IMR-90 (cell line): ENCODE data around the gene ZNF221. TPM values are rescaled to one million over a fixed set of nuclear protein-coding genes. Genes with fewer than 3 reads are reported as not detected.

Experiments
- ATAC-seq: fragments of 200-7000 bp; cut with Tn5 transposase; 2 replicates; pipeline ENCODE4 v1.9.1; 2020; ENCODE audit warnings: low read depth, mild to moderate bottlenecking, moderate library complexity
- BruUV-seq: library from RNA; stranded (reverse); fragments of 400-500 nt; replicated peaks from 2 replicates; lab custom pipeline; 2021; lab: Mats Ljungman, UMichigan
- CTCF ChIA-PET: fragments of 300-600 bp; formaldehyde crosslinking; extraction: SDS; loops from one replicate; lab custom pipeline; 2021; ENCODE audit warnings: antibody characterized with exemption; lab: Yijun Ruan, JAX
- POLR2A ChIA-PET: fragments of 300-600 bp; sonication (Branson Sonifier 250); formaldehyde crosslinking; loops from one replicate; lab custom pipeline; 2022; ENCODE audit warnings: antibody characterized with exemption; ENCODE audit not compliant: unreplicated experiment; lab: Charles Lee
- DNase-seq: peaks from one replicate; pipeline ENCODE4 v3.0.0; 2013
- H2AFZ ChIP-seq: replicated peaks from 2 replicates; pipeline ENCODE3; 2013; ENCODE audit warnings: low read length, mild to moderate bottlenecking; ENCODE audit not compliant: poor library complexity
- H2AK5ac ChIP-seq: 2 replicates; pipeline ENCODE4 v1.6.1; 2013; ENCODE audit warnings: low read depth, low read length, inconsistent platforms
- H2AK9ac ChIP-seq: replicated peaks from 2 replicates; pipeline ENCODE3; 2013; ENCODE audit warnings: mild to moderate bottlenecking, low read depth, low read length, moderate library complexity; ENCODE audit not compliant: poor library complexity
- H2BK120ac ChIP-seq: 2 replicates; pipeline ENCODE4 v1.6.1; 2013; ENCODE audit warnings: low read depth, low read length, inconsistent platforms
- H2BK15ac ChIP-seq: 3 replicates; pipeline ENCODE4 v1.6.1; 2013; ENCODE audit warnings: low read depth, low read length, inconsistent platforms
- H2BK20ac ChIP-seq: 2 replicates; pipeline ENCODE4 v1.6.1; 2013; ENCODE audit warnings: low read depth, mild to moderate bottlenecking, inconsistent platforms, low read length, moderate library complexity
- H2BK5ac ChIP-seq: 2 replicates; pipeline ENCODE4 v1.6.1; 2013; ENCODE audit warnings: mild to moderate bottlenecking, low read depth, low read length, inconsistent platforms; ENCODE audit not compliant: poor library complexity, severe bottlenecking
- H3K14ac ChIP-seq: replicated peaks from 2 replicates; pipeline ENCODE4 v1.6.1; 2013; ENCODE audit warnings: low read depth, low read length, inconsistent platforms
- H3K18ac ChIP-seq: 2 replicates; pipeline ENCODE4 v1.6.1; 2013; ENCODE audit warnings: low read depth, low read length, control low read depth
- H3K23ac ChIP-seq: 2 replicates; pipeline ENCODE4 v1.6.1; 2013; ENCODE audit warnings: low read depth, low read length, inconsistent platforms
- H3K27ac ChIP-seq: 2 replicates; pipeline ENCODE4 v1.5.1; 2013; ENCODE audit warnings: mild to moderate bottlenecking, control low read depth, low read length; ENCODE audit not compliant: insufficient read depth
- H3K27me3 ChIP-seq: 2 replicates; pipeline ENCODE4 v1.6.1; 2013; ENCODE audit warnings: low read length; ENCODE audit not compliant: control insufficient read depth, insufficient read depth
- H3K36me3 ChIP-seq: 2 replicates; pipeline ENCODE4 v1.6.1; 2013; ENCODE audit warnings: low read length, mixed read lengths; ENCODE audit not compliant: control insufficient read depth, insufficient read depth
- H3K4ac ChIP-seq: 2 replicates; pipeline ENCODE4 v1.6.1; 2013; ENCODE audit warnings: low read depth, low read length, inconsistent platforms
- H3K4me1 ChIP-seq: 2 replicates; pipeline ENCODE4 v1.6.1; 2013; ENCODE audit warnings: low read length, mixed read lengths; ENCODE audit not compliant: control insufficient read depth, insufficient read depth
- H3K4me2 ChIP-seq: 2 replicates; pipeline ENCODE4 v1.6.1; 2013; ENCODE audit warnings: low read depth, mild to moderate bottlenecking, control low read depth, low read length, moderate library complexity
- H3K4me3 ChIP-seq: 2 replicates; pipeline ENCODE4 v1.5.1; 2013; ENCODE audit warnings: low read depth, mild to moderate bottlenecking, control low read depth, low read length, moderate library complexity; ENCODE audit not compliant: insufficient read depth
- H3K56ac ChIP-seq: 2 replicates; pipeline ENCODE4 v1.6.1; 2013; ENCODE audit warnings: low read length, inconsistent platforms; ENCODE audit not compliant: insufficient read depth; ENCODE audit errors: extremely low read depth
- H3K79me1 ChIP-seq, 2 experiments: 2 replicates each; pipeline ENCODE4 v1.6.1; 2013; ENCODE audit warnings: low read length in 2 of 2, inconsistent platforms in 1 of 2, low read depth in 1 of 2
- H3K9ac ChIP-seq: 2 replicates; pipeline ENCODE4 v1.6.1; 2013; ENCODE audit warnings: low read depth, low read length, control low read depth
- H3K9me1 ChIP-seq: 2 replicates; pipeline ENCODE4 v1.6.1; 2013; ENCODE audit warnings: low read length, inconsistent platforms; ENCODE audit not compliant: insufficient read depth
- H3K9me3 ChIP-seq: 2 replicates; pipeline ENCODE4 v1.6.1; 2013; ENCODE audit warnings: low read length; ENCODE audit not compliant: control insufficient read depth, insufficient read depth
- H4K20me1 ChIP-seq: 2 replicates; pipeline ENCODE4 v1.6.1; 2013; ENCODE audit warnings: low read length, inconsistent platforms; ENCODE audit not compliant: insufficient read depth
- H4K5ac ChIP-seq: 2 replicates; pipeline ENCODE4 v1.6.1; 2013; ENCODE audit warnings: mild to moderate bottlenecking, low read depth, low read length, control low read depth
- H4K8ac ChIP-seq, 2 experiments: 2 replicates each; pipeline ENCODE4 v1.6.1; 2013; ENCODE audit warnings: low read depth in 2 of 2, low read length in 2 of 2, control low read depth in 1 of 2, inconsistent platforms in 1 of 2
- H4K91ac ChIP-seq: 2 replicates; pipeline ENCODE4 v1.6.1; 2013; ENCODE audit warnings: low read depth, low read length, inconsistent platforms; ENCODE audit not compliant: insufficient read depth
- CEBPB ChIP-seq: IDR thresholded peaks from 2 replicates; pipeline ENCODE4 v1.6.1; 2012; ENCODE audit warnings: low read depth, low read length, improper control_type of control experiment
- FOS ChIP-seq: fragments of 150-350 bp; IDR thresholded peaks from 2 replicates; pipeline ENCODE4 v1.6.1; 2016; ENCODE audit warnings: low read depth, low read length
- MAZ ChIP-seq: IDR thresholded peaks from 2 replicates; pipeline ENCODE4 v1.6.1; 2012; ENCODE audit warnings: low read depth, mild to moderate bottlenecking, low read length, improper control_type of control experiment, moderate library complexity, borderline replicate concordance
- POLR2A ChIP-seq: IDR thresholded peaks from 2 replicates; pipeline ENCODE4 v1.6.1; 2012; ENCODE audit warnings: mild to moderate bottlenecking, low read depth, low read length
- USF2 ChIP-seq: fragments of 150-350 bp; IDR thresholded peaks from 2 replicates; pipeline ENCODE4 v1.6.1; 2017; ENCODE audit warnings: mild to moderate bottlenecking, antibody characterized with exemption, low read length, low read depth
- WGBS, 2 experiments: methylation state at CpG; one replicate each; pipeline versions ENCODE4 v1.1.5 to v1.1.7; 2013; ENCODE audit warnings: missing lambda C conversion rate in 2 of 2; ENCODE audit not compliant: insufficient read length in 1 of 2; ENCODE audit errors: extremely low coverage in 2 of 2; 5-methylcytosine and 5-hydroxymethylcytosine counted together
- dilution Hi-C: fragments of 300-500 bp; cut with HindIII; formaldehyde crosslinking; loops from one replicate; pipeline ENCODE4 v1.14.3; 2018; ENCODE audit warnings: low sequenced_read_pairs; ENCODE audit not compliant: unreplicated experiment
- in situ Hi-C: fragments of 300-500 bp; cut with MboI; formaldehyde crosslinking; loops from 3 replicates; pipeline ENCODE4 v1.14.3; 2019; ENCODE audit warnings: low sequenced_read_pairs, inconsistent platforms, mixed read lengths
- intact Hi-C: fragments of 100-400 bp; cut with micrococcal nuclease; formaldehyde crosslinking; loops from 2 replicates; pipeline ENCODE4 v1.10.0; 2022
- polyA plus RNA-seq, 3 experiments: library from polyadenylated mRNA; depleted of rRNA; stranded (reverse); fragments of >200 nt; gene quantifications; 2 replicates each; pipeline ENCODE4 v1.2.3, GENCODE V29; 2012; ENCODE audit warnings: low replicate concordance in 1 of 3
- total RNA-seq: library from RNA; depleted of rRNA; stranded (reverse); fragments of >200 nt; gene quantifications from 2 replicates; pipeline ENCODE4 v1.2.3, GENCODE V29; 2012

Gene ZNF221
- total and polyA plus RNA-seq, 2 of the 4 experiments (the other 2 are of a cell fraction) = 1.0 to 10.6 TPM

DNA sequence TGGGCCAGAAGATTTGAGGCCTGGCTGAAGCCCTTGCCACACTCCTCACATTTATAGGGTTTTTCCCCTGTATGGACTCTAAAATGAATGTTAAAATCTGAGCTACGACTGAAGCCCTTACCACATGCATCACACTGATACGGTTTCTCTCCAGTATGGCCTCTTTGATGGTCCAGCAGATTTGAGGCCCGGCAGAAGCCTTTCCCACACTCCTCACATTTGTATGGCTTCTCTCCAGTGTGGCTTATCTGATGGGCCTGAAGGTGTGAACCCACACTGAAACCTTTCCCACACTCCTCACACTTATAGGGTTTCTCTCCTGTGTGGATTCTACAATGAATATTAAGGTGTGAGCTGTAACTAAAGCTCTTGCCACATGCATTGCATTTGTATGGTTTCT is 37.0 kb upstream of the ZNF221 start:
- no peak overlapping the region for H3K14ac ChIP-seq
- H3K23ac ChIP-seq = no peak overlapping the region
- H2BK20ac ChIP-seq = no peak overlapping the region
- H3K27ac ChIP-seq = no peak overlapping the region
- no peak overlapping the region for H3K18ac ChIP-seq
- H3K56ac ChIP-seq = no peak overlapping the region
- no peaks in the 10 kb centered on the region for H3K27me3 ChIP-seq
- H4K8ac ChIP-seq = no peak overlapping the region
- ATAC-seq (no peak), DNase-seq (no peak)
- peaks cover 51% of the 10 kb centered on the region for H3K36me3 ChIP-seq
- no peaks in the 10 kb centered on the region for H4K20me1 ChIP-seq
- no peak overlapping the region for H4K91ac ChIP-seq
- H3K4me3 ChIP-seq = no peak overlapping the region
- H3K9me1 ChIP-seq = no peaks in the 10 kb centered on the region
- dilution Hi-C loops (no loop called here), intact Hi-C loops (no loop called here), in situ Hi-C loops (no loop called here)
- no peak overlapping the region for H2AFZ ChIP-seq
- H3K4me1 ChIP-seq = no peaks in the 10 kb centered on the region
- H3K4me2 ChIP-seq = no peak overlapping the region
- ChIA-PET CTCF (no interaction called here), POLR2A (no interaction called here)
- H2BK120ac ChIP-seq = no peak overlapping the region
- H2AK9ac ChIP-seq = no peak overlapping the region
- peaks cover 47% of the 10 kb centered on the region for H3K9me3 ChIP-seq
- no peak overlapping the region for H2BK5ac ChIP-seq
- H4K5ac ChIP-seq = no peak overlapping the region
- no peak overlapping the region for H2AK5ac ChIP-seq
- H2BK15ac ChIP-seq = no peak overlapping the region
- H3K9ac ChIP-seq = no peak overlapping the region
- no TSS peak for BruUV-seq
- no peak overlapping the region for H3K4ac ChIP-seq
- WGBS, 2 experiments = 100% methylated on average over 2 of the region's 3 CpGs; no CpG with 5 or more reads in 1 of the 2 experiments
- TF ChIP-seq POLR2A = no peak
- no peak for TF ChIP-seq CEBPB
- TF ChIP-seq USF2 = no peak
- TF ChIP-seq MAZ = no peak
- TF ChIP-seq FOS = no peak
- no peaks in the 10 kb centered on the region for H3K79me1 ChIP-seq
